ENCODE data around the gene WFIKKN2.
"Not testable (repeated sequence)": the region's sequence is repeated elsewhere in the genome, so short reads cannot be mapped to it uniquely, and the experiment has no call there.

The WFIKKN2 gene

GRCh38 chr17:50858486-50859225 is 23.3 kb downstream of the WFIKKN2 start:
- DNase-seq: no peak

- not testable (repeated sequence) for DNase-seq
Observed at GRCh38 chr17:50859727-50860126, 24.3 kb downstream of the WFIKKN2 start.

GRCh38 chr17:50861334-50861676 is 25.9 kb downstream of the WFIKKN2 start:
- DNase-seq: no peak

DNA sequence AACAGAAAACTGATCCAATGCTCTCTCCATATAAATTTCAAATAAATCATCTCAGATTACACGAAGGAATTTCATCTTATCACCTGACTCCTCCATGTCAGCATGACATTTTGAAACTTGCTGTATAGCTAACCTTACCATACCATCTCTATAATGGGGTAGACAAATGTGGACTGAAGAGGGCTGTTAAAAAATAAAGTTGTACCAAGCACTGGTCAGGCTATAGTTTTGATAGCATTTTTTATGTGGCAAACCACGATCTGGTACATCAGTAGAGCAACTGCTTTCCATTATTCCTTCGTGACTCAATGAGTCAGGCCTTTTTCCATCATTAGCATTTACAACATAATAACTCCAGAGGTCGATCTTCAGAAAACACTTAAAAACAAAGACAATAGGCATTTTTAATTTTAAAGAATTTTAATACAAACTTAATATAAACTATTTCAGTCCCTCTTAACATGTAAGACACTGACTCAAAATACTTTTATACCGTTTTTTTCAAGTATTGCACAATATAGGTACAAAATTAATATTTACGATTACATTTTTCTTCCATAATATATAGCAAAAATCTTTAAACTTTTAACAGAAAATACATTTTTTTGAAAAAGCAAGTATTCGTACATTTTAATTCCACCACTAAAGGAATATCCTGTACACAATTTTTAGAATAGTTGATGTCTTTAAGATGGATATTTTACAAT is 26.6 kb downstream of the WFIKKN2 start:
- DNase-seq: no peak

DNA sequence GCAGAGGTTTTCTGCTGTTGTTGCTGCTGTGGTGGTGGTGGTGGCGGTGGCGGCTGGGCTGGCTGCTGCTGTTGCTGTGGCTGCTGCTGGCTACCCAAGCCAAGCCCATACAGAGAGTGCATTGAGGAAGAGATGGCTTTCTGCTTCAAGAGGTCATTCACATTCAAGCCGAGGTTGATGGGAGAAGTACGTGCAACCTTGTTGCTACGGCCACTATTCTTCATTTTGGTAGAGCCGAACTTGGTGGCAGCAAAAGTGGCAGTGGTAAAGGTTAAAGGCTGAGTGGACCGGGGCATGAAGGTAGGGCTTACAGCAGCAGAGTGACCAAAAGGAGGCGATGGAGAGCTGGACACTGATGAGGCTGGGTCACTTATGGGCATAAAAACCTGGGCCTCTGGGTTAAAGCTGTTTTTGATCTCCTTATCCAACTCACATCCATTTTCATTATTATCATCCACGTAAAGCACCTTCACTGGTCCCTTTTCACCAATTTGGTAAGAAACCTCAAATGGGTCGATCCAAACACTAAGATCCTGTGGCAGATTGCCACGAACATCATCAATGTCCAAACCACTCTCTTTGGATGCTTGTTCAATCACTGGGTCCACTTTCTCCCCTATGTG is 27.9 kb downstream of the WFIKKN2 start:
- no peak for DNase-seq

GRCh38 chr17:50863931-50864330 is 28.5 kb downstream of the WFIKKN2 start:
- DNase-seq: no peak

DNA sequence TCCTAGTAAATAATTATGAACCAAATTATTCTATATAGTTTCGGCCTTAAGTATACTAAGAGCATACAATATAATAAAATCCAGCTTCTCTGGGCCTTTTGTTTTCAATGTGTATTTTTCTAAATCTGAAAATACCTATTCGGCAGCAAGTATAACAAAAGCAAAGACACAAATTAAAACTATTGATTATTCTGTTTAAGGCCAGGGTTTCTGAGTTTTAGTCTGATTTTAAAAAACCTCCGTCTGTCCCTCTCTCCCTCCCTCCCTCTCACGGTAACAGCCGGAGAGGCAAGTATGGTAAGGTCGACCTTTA is 29.3 kb downstream of the WFIKKN2 start:
- DNase-seq: no peak

DNA sequence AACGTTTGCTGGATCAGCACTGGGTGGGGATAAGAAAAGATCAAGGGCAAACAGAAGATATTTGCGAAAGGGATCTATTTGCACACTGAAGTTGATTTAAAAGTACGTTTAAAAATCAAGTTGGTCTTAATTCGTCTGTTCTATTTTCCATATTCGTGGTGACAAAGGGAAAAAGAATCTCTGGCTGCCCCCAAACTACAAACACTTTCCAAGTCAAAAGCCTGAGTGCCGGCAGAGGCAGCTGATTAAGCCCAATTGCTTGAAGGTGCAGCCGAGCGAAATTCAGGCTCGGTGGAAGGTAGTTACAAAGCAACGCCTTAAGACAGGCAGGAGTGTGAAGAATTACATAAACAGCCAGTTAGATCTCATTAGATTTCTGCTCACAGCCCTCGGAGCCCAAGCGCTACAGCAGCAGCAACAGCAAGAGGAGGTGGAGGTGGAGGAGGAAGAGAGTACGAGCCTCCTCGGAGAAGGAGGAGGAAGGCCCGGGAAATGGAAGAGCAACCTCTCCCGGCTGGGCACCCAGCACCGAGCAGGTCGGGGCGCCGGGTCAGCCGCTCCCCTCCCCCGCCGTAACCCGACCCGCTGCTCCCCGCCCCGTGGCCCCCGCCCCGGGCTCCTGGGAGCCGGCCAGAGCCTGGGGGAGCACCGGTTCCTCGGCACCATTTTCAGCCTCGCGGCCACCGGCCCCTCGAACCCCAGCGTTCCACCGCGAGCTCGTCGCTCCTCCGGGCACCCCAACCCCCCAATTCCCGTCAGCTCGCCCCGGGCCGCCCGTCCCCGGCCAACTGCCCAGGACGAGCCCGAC is 29.9 kb downstream of the WFIKKN2 start:
- no peak for DNase-seq

- no peak for DNase-seq
Observed at GRCh38 chr17:50865868-50866260, 30.5 kb downstream of the WFIKKN2 start.

GRCh38 chr17:50866261-50866949 is 31.0 kb downstream of the WFIKKN2 start, which contains the start of gene TOB1:
Gene TOB1 (minus strand): TSS chr17:50866354. CDS start chr17:50864017, 2,337 bp downstream.
- DNase-seq: peak; percentile 95

DNA sequence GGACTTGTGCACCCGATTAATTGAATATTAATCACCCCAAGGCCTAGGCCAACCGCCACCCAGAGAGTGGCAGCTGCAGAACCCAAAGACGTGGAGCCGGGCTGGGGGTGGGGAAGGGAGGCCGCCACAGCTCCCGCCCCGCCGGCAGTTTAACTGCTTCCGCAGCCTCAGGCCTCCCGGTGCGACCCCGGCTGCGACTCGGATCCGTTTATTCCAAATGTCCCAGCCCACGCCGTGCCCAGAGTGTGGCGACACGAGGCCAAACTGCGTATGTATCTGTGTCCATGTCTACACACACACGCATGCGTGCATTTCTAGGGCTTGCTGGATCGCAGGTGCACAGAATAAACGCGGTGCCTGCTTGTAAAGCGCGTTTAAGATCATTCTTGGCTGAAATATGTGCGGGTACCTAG is 31.6 kb downstream of the WFIKKN2 start:
- no peak for DNase-seq

DNA sequence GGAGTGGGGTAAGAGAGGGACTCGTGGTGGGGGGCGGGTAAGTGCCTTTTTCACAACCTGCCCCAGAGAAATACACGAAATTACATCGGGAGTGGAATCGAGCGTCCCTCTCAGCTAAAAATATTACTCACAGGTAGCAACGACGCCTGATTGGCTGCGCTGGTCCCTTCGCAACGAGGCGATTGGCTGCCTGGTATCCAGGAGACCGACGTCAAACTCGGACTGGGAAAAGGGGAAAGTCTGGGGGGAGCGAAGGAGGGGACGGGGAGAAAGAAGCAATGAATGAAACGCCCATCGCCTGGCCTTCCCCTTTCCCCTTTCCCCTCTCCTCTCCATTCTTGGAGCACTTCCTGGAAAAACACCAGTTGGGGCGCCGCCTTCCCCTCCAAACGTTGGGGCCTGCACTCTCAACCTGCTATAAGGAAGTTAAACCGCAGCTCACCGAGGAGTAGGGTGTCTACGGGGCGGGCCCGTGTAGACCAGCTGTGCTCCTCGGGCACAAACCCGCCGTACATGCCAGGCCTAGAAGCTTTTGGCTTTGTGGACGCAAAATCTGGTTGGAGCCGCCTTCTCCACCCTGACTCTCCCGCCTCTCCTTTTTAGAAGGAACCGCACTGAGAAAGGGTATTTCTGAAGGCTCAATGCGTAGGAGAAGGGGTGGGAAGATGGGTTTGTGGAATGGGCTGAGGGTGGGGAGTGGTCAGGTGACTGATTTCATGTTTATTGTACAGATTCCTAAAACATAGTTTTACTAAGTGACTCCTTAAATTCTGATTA is 32.2 kb downstream of the WFIKKN2 start:
- peak; percentile 92 for DNase-seq

DNA sequence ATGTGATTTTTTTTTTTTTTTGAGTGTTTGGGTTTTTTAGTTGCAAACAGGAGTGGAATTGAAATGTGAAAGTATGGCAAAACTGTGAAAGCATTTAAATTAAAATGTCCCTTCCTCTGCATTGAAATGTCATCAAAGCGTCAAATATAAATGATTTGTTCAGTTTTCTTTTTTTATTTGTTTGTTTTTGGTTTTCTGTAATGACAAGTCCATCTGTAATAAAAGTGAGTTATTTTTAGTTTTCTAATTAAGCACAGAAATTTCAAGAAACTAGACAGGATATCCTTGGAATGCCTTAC is 32.7 kb downstream of the WFIKKN2 start:
- DNase-seq: no peak

GRCh38 chr17:50868602-50869001 is 33.2 kb downstream of the WFIKKN2 start:
- DNase-seq: no peak

DNA sequence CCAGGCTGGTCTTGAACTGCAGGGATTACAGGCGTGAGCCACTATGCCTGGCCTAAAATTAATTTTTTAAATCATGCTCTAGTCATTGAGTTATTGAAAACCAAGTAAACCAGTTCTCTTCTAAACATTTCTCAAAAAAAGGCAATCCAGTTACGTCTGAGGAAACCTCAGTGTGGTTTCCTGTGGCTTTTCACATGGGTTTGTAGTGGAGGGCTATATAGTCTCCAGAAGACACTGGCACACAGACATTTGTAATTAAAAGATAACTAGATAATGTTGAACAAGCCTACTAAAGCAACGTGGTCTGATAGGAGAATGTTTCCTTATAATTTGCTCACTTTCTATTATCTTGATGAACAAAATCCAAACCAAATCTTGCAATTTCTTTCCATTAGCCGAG is 36.0 kb downstream of the WFIKKN2 start:
- no peak for DNase-seq

DNA sequence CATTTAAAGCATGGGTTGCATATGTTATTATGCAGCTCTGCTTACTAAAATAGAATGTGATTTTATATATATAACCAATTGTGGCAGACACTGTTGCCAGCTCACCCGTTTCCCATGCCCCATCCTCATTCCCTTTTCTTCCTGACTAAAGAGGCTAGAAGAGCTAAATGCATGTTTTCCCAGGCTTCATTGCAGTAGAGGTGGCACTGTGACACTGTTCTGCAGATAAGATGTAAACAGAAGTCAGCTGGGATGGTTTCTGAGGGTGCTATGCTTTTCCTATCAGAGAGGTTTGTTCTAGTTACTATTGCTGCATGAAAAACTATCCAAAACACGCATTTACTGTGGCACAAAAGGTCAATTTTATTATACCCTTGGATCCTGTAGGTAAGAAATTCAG is 36.5 kb downstream of the WFIKKN2 start:
- no peak for DNase-seq

GRCh38 chr17:50872710-50873424 is 37.5 kb downstream of the WFIKKN2 start:
- no peak for DNase-seq

GRCh38 chr17:50875074-50875473 is 39.7 kb downstream of the WFIKKN2 start:
- no peak for DNase-seq

DNA sequence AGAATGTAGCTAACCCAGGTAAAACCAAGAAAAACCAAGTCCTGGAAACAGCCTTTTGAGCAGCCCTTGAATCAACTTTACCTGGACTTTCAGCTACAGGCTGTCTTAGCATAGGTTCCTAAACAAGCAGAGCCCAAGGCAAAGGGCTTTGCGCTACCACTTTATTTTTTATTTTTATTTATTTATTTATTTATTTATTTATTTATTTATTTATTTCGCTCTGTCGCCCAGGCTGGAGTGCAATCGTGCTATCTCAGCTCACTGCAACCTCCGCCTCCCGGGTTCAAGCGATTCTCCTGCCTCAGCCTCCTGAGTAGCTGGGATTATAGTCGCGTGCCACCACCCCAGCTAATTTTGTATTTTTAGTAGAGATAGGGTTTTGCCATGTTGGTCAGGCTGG is 41.7 kb downstream of the WFIKKN2 start:
- not testable (repeated sequence) for DNase-seq

DNA sequence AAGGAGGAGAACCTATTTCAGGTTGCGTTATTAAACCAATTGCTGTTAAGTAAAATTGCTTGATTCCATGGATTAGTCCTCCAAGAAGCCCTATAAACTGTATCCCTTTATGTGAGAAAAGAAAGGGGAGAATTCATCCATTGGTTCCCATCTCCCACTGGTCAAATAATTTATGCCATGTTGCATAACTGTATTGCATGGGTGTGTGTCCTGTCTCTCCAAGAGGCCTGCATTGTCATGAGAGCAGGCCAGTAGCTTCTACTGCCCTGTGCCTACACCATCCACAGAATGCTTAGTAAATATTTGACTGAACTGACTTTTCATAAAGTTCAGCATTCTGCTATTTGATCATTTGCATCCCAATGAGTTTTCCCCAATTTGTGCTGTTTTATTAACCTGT is 42.5 kb downstream of the WFIKKN2 start:
- DNase-seq: no peak

DNA sequence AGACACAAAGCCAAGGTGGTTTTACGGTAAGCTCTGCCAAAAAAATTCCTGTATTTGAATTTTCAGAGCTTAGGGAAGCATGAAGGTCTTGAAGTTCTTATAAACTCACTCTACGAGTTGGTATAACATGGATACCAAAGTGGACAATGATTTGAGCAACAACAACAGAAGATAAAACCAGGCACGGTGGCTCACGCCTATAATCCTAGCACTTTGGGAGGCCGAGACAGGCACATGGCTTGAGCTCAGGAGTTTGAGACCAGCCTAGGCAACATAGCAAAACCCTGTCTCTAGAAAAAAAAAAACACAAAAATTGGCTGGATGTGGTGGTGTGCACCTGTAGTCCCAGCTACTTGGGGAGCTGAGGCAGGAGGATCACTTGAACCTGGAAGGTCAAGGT is 43.7 kb downstream of the WFIKKN2 start:
- no peak for DNase-seq

DNA sequence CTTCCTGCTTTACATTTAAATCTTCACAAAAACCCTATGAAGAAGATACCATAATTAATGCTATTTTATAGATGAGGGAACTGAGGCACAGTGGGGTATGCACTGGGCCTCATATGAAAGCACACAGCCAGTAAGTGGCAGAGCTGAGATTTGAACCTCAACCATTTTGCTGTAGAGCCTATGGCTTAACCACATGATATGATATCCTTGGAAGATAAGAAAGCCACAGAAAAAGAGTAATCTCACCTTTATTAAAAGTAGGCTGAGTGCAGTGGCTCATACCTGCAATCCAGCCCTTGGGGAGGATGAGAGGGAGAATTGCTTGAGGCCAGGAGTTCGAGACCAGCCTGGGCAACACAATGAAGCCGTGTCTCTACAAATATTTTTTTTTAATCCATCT is 45.8 kb downstream of the WFIKKN2 start:
- DNase-seq: no peak

Measured in NCI-H446 treated with DMSO at 0.1 percent for 48 hours (cell line).